GM12878 (cell line): Measurements from ENCODE around the gene ACTN2. TPM values are rescaled to one million over a fixed set of nuclear protein-coding genes. Genes with fewer than 3 reads are reported as not detected.

Experiments
- ATAC-seq: fragments of 200-7000 bp; cut with Tn5 transposase; 3 replicates; pipeline ENCODE4 v1.9.1; 2020; ENCODE audit warnings: mild to moderate bottlenecking, moderate library complexity
- BruUV-seq: library from RNA; stranded (reverse); fragments of 400-500 nt; replicated peaks from 2 replicates; lab custom pipeline; 2021; lab: Mats Ljungman, UMichigan
- CTCF ChIA-PET: fragments of 300-600 bp; sonication (Branson Sonifier 250); formaldehyde crosslinking; extraction: SDS; loops from one replicate; lab custom pipeline; 2021; ENCODE audit warnings: inconsistent platforms; lab: Yijun Ruan, JAX
- POLR2A ChIA-PET: fragments of 350-600 bp; formaldehyde crosslinking; extraction: SDS; loops from one replicate; lab custom pipeline; 2021; ENCODE audit warnings: inconsistent platforms; lab: Charles Lee
- RAD21 ChIA-PET: fragments of 300-600 bp; sonication (Branson Sonifier 250); formaldehyde crosslinking; loops from one replicate; lab custom pipeline; 2023; ENCODE audit warnings: antibody characterized with exemption; ENCODE audit not compliant: unreplicated experiment; lab: Charles Lee
- SMC1A ChIA-PET: fragments of 300-600 bp; sonication (Branson Sonifier 250); formaldehyde crosslinking; loops from one replicate; lab custom pipeline; 2023; ENCODE audit not compliant: unreplicated experiment, uncharacterized antibody; lab: Charles Lee
- DNase-seq: peaks from one replicate; pipeline ENCODE4 v3.0.0-alpha.2; 2011; ENCODE audit warnings: low read depth, low spot score
- FAIRE-seq: peaks from 3 replicates; lab custom pipeline; 2011; peaks lifted over from hg19 to GRCh38; lab: Jason Lieb, UNC
- H2AFZ ChIP-seq: 2 replicates; pipeline ENCODE4 v1.6.0; 2011; ENCODE audit warnings: low read depth, low read length, control low read depth; ENCODE audit not compliant: control insufficient read depth
- H3K27ac ChIP-seq: 2 replicates; pipeline ENCODE4 v1.5.1; 2011; ENCODE audit warnings: control low read depth; ENCODE audit not compliant: control insufficient read depth, insufficient read depth
- H3K27me3 ChIP-seq, 2 experiments: replicated peaks in 1 of 2; 2 replicates each; pipeline versions ENCODE4 v1.6.0 to v1.6.1; 2011; ENCODE audit warnings: low read length in 1 of 2; ENCODE audit not compliant: control insufficient read depth in 2 of 2, insufficient read depth in 2 of 2
- H3K36me3 ChIP-seq, 2 experiments: 2 replicates each; pipeline ENCODE4 v1.5.1; 2011; ENCODE audit warnings: low read length in 1 of 2; ENCODE audit not compliant: control insufficient read depth in 2 of 2, insufficient read depth in 2 of 2
- H3K4me1 ChIP-seq: 2 replicates; pipeline ENCODE4 v1.6.1; 2011; ENCODE audit warnings: mild to moderate bottlenecking, low read length, moderate library complexity, mixed read lengths; ENCODE audit not compliant: control insufficient read depth, insufficient read depth
- H3K4me2 ChIP-seq: 2 replicates; pipeline ENCODE4 v1.6.0; 2011; ENCODE audit warnings: control low read depth; ENCODE audit not compliant: control insufficient read depth, insufficient read depth
- H3K4me3 ChIP-seq: fragments of 200-600 bp; sonication (generic); 2 replicates; pipeline ENCODE4 v1.5.1; 2016
- H3K79me2 ChIP-seq: 2 replicates; pipeline ENCODE4 v1.6.0; 2011; ENCODE audit warnings: low read length; ENCODE audit not compliant: control insufficient read depth, insufficient read depth
- H3K9ac ChIP-seq: 2 replicates; pipeline ENCODE4 v1.8.0; 2011; ENCODE audit warnings: low read length, control low read depth, mixed read lengths; ENCODE audit not compliant: control insufficient read depth, insufficient read depth
- H3K9me3 ChIP-seq: replicated peaks from 3 replicates; pipeline ENCODE4 v1.5.1; 2011; ENCODE audit warnings: mild to moderate bottlenecking, low read length; ENCODE audit not compliant: control insufficient read depth, insufficient read depth
- H4K20me1 ChIP-seq: 2 replicates; pipeline ENCODE4 v1.6.0; 2011; ENCODE audit not compliant: control insufficient read depth, insufficient read depth
- ASH2L ChIP-seq: fragments of 300-600, 200-600 bp; sonication (generic); IDR thresholded peaks from 2 replicates; pipeline ENCODE4 v1.6.1; 2017; ENCODE audit warnings: low read depth, mild to moderate bottlenecking, borderline replicate concordance
- IKZF2 ChIP-seq, 2 experiments: fragments of 450-650 bp; IDR thresholded peaks; 2 replicates each; pipeline ENCODE4 v1.6.1; 2017; ENCODE audit warnings: mild to moderate bottlenecking in 2 of 2, moderate library complexity in 2 of 2
- LARP7 ChIP-seq: fragments of 450-650 bp; IDR thresholded peaks from 2 replicates; pipeline ENCODE4 v1.6.1; 2017; ENCODE audit warnings: mild to moderate bottlenecking
- PAX8 ChIP-seq: fragments of 450-650 bp; IDR thresholded peaks from 2 replicates; pipeline ENCODE4 v1.6.1; 2017; ENCODE audit warnings: mild to moderate bottlenecking, moderate library complexity
- RAD21 ChIP-seq: IDR thresholded peaks from 2 replicates; pipeline ENCODE4 v1.6.1; 2011; ENCODE audit warnings: mild to moderate bottlenecking, low read depth, low read length, moderate library complexity; ENCODE audit not compliant: insufficient read depth
- RFX5 ChIP-seq: IDR thresholded peaks from 2 replicates; pipeline ENCODE4 v1.6.1; 2011; ENCODE audit warnings: low read depth, low read length, improper control_type of control experiment
- SMAD1 ChIP-seq: fragments of 450-650 bp; IDR thresholded peaks from 2 replicates; pipeline ENCODE4 v1.6.1; 2018; ENCODE audit warnings: mild to moderate bottlenecking, low read depth; ENCODE audit not compliant: partially characterized antibody
- TARDBP ChIP-seq: IDR thresholded peaks from 2 replicates; pipeline ENCODE4 v1.6.1; 2016; ENCODE audit warnings: borderline replicate concordance
- USF1 ChIP-seq: IDR thresholded peaks from 2 replicates; pipeline ENCODE4 v1.6.1; 2011; ENCODE audit warnings: borderline replicate concordance, low read depth, mild to moderate bottlenecking, moderate library complexity, mixed read lengths, low read length; ENCODE audit not compliant: insufficient read depth; ENCODE audit errors: extremely low read length
- ZBED1 ChIP-seq: IDR thresholded peaks from 2 replicates; pipeline ENCODE4 v1.6.1; 2016; ENCODE audit warnings: borderline replicate concordance
- WGBS: methylation state at CpG from one replicate; pipeline ENCODE4 v1.1.6; 2016; ENCODE audit warnings: low lambda C conversion rate; ENCODE audit not compliant: insufficient replicate concordance, insufficient coverage; ENCODE audit errors: missing lambda C conversion rate; 5-methylcytosine and 5-hydroxymethylcytosine counted together
- in situ Hi-C: fragments of 300-500 bp; cut with MboI; formaldehyde crosslinking; loops from 9 replicates; pipeline ENCODE4 v1.14.3; 2018; ENCODE audit warnings: mixed read lengths
- intact Hi-C: fragments of 100-400 bp; cut with micrococcal nuclease; formaldehyde crosslinking; loops from one replicate; pipeline ENCODE4 v1.14.2; 2022; ENCODE audit not compliant: unreplicated experiment
- polyA plus RNA-seq, 11 experiments: library from polyadenylated mRNA; depleted of rRNA in 4 of 11; unstranded in 6 of 11; stranded (reverse) in 5 of 11; fragments of >200 nt; fragmentation: Nextera tagmentation in 4 of 11; fragmentation: Illumina TruSeq in 1 of 11; extraction: Ambion mirVana in 4 of 11; extraction: Trizol in 1 of 11; gene quantifications; 1 replicate in 1 of 11; 2 replicates in 10 of 11; pipeline versions ENCODE4 v1.2.1 to v1.2.3, GENCODE V29; 2011 to 2016; ENCODE audit warnings: inconsistent platforms in 2 of 11, missing spikeins in 2 of 11, low read depth in 1 of 11
- total RNA-seq, 4 experiments: library from RNA; depleted of rRNA in 3 of 4; stranded (reverse); fragments of >200 nt in 3 of 4; fragmentation: Illumina TruSeq in 1 of 4; extraction: Trizol in 1 of 4; gene quantifications; 2 replicates each; pipeline versions ENCODE4 v1.2.1 to v1.2.3, GENCODE V29; 2013 to 2021
- TF ChIP-seq, protein P1 (sequence below): fragments of 450-650 bp; IDR thresholded peaks from 2 replicates; pipeline ENCODE4 v1.6.1; 2018; ENCODE audit warnings: mild to moderate bottlenecking, low read depth, moderate library complexity; ENCODE audit not compliant: partially characterized antibody
- TF ChIP-seq, protein P2 (sequence below): IDR thresholded peaks from 2 replicates; pipeline ENCODE4 v1.6.1; 2012; ENCODE audit warnings: low read length, inconsistent platforms

The ACTN2 gene
- total and polyA plus RNA-seq, 10 of the 15 experiments (the other 5 are each of a cell fraction or from before 2014, with no cell fraction given), result 0.10 TPM; not detected in 9

DNA sequence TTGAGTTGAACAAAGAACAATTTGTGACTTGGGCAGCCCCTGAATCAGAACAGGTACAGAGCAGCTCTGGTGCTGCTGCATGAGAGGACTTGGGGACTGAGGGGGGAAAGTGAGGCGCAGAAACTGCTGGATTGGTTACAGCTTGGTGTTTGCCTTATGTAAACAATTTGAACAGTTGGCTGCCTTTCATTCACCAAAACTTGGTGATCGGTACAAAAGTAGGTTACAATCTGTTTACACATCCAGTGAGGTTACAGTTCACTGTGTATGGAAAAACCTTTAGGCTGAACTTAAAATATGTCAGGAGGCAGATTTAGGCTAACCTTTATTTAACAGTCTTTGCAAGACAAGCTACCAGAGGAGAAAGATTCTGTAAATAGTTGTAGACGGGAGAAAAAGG lies 80.2 kb downstream of the ACTN2 start:
- H3K27me3 ChIP-seq, result no peaks in the 10 kb centered on the region
- ChIA-PET POLR2A (no interaction called here), CTCF (interaction anchor here (1.8 to 5.5 kb wide), 2 partner anchors 8 to 11 kb away, joined by 4 to 37 read pairs; no protein-coding TSS in a partner anchor), RAD21 (no interaction called here), SMC1A (no interaction called here)
- FAIRE-seq (no peak), ATAC-seq (no peak), DNase-seq (no peak)
- H3K9me3 ChIP-seq, result no peaks in the 10 kb centered on the region
- H3K36me3 ChIP-seq, result no peaks in the 10 kb centered on the region
- no peak overlapping the region for H3K4me3 ChIP-seq
- no peak overlapping the region for H3K9ac ChIP-seq
- no peak overlapping the region for H2AFZ ChIP-seq
- intact Hi-C loops (no loop called here), in situ Hi-C loops (no loop called here)
- no peak overlapping the region for H3K4me2 ChIP-seq
- no peaks in the 10 kb centered on the region for H4K20me1 ChIP-seq
- no TSS peak for BruUV-seq
- 48% methylated on average over 3 of the region's 3 CpGs for WGBS
- TF ChIP-seq RFX5, result no peak
- TF ChIP-seq, protein P1, sequence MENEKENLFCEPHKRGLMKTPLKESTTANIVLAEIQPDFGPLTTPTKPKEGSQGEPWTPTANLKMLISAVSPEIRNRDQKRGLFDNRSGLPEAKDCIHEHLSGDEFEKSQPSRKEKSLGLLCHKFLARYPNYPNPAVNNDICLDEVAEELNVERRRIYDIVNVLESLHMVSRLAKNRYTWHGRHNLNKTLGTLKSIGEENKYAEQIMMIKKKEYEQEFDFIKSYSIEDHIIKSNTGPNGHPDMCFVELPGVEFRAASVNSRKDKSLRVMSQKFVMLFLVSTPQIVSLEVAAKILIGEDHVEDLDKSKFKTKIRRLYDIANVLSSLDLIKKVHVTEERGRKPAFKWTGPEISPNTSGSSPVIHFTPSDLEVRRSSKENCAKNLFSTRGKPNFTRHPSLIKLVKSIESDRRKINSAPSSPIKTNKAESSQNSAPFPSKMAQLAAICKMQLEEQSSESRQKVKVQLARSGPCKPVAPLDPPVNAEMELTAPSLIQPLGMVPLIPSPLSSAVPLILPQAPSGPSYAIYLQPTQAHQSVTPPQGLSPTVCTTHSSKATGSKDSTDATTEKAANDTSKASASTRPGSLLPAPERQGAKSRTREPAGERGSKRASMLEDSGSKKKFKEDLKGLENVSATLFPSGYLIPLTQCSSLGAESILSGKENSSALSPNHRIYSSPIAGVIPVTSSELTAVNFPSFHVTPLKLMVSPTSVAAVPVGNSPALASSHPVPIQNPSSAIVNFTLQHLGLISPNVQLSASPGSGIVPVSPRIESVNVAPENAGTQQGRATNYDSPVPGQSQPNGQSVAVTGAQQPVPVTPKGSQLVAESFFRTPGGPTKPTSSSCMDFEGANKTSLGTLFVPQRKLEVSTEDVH, result no peak
- TF ChIP-seq ASH2L, result no peak
- no peak for TF ChIP-seq SMAD1
- no peak for TF ChIP-seq PAX8
- TF ChIP-seq USF1, result no peak
- TF ChIP-seq IKZF2 (IDR thresholded peaks at IDR 0.05), result no peak
- no peak for TF ChIP-seq TARDBP
- no peak for TF ChIP-seq RAD21
- TF ChIP-seq, protein P2, sequence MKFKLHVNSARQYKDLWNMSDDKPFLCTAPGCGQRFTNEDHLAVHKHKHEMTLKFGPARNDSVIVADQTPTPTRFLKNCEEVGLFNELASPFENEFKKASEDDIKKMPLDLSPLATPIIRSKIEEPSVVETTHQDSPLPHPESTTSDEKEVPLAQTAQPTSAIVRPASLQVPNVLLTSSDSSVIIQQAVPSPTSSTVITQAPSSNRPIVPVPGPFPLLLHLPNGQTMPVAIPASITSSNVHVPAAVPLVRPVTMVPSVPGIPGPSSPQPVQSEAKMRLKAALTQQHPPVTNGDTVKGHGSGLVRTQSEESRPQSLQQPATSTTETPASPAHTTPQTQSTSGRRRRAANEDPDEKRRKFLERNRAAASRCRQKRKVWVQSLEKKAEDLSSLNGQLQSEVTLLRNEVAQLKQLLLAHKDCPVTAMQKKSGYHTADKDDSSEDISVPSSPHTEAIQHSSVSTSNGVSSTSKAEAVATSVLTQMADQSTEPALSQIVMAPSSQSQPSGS, result no peak
- TF ChIP-seq LARP7, result no peak
- no peak for TF ChIP-seq ZBED1
- no peak overlapping the region for H3K27ac ChIP-seq
- H3K79me2 ChIP-seq, result no peaks in the 10 kb centered on the region
- H3K4me1 ChIP-seq, result no peaks in the 10 kb centered on the region
